OCI-LY1 (cell line): ENCODE data around the gene CERS6.
"Not testable (repeated sequence)": the region's sequence is repeated elsewhere in the genome, so short reads cannot be mapped to it uniquely, and the experiment has no call there.

Experiments
- EZH2 ChIP-seq: fragments of 200-600 bp; sonication (generic), shearing (Covaris generic); IDR thresholded peaks from 2 replicates; pipeline ENCODE4 v1.8.0; 2017; ENCODE audit warnings: borderline replicate concordance, mixed run types, mild to moderate bottlenecking, antibody characterized with exemption, low read length, moderate library complexity, mixed read lengths
- TF ChIP-seq, protein P1 (sequence below): fragments of 200-600 bp; sonication (generic), shearing (Covaris generic); IDR thresholded peaks from 2 replicates; pipeline ENCODE4 v1.5.1; 2017; ENCODE audit warnings: mild to moderate bottlenecking, antibody characterized with exemption, low read length, moderate library complexity, mixed read lengths

DNA sequence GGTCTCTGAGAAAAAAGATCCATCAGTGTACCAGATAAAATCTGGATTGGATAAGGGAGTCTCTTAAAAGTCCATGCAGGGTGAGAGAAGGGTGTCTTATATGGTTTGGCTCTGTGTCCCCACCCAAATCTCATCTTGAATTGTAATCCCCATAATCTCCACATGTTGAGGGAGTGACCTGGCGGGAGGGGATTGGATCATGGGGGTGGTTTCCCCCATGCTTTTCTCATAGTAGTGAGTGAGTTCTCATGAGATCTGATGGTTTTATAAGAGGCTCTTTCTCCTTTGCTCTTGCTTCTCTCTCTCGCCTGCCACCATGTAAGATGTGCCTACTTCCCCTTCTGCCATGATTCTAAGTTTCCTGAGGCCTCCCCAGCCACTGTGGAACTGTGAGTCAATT, 46.8 kb downstream of the CERS6 start:
- TF ChIP-seq, protein P1, sequence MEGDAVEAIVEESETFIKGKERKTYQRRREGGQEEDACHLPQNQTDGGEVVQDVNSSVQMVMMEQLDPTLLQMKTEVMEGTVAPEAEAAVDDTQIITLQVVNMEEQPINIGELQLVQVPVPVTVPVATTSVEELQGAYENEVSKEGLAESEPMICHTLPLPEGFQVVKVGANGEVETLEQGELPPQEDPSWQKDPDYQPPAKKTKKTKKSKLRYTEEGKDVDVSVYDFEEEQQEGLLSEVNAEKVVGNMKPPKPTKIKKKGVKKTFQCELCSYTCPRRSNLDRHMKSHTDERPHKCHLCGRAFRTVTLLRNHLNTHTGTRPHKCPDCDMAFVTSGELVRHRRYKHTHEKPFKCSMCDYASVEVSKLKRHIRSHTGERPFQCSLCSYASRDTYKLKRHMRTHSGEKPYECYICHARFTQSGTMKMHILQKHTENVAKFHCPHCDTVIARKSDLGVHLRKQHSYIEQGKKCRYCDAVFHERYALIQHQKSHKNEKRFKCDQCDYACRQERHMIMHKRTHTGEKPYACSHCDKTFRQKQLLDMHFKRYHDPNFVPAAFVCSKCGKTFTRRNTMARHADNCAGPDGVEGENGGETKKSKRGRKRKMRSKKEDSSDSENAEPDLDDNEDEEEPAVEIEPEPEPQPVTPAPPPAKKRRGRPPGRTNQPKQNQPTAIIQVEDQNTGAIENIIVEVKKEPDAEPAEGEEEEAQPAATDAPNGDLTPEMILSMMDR = not testable (repeated sequence)
- not testable (repeated sequence) for TF ChIP-seq EZH2
